Right ventricle myocardium inferior (tissue), 1 donor: ENCODE measurements around the gene MRPL30. TPM values are rescaled to one million over a fixed set of nuclear protein-coding genes. Genes with fewer than 3 reads are reported as not detected.

Source experiments
- total RNA-seq: library from RNA; stranded (reverse); fragmentation: NEBNext Ultra II Directional; extraction: Animal tissue kit (Norgen Biotek cat#: 25700); gene quantifications from one replicate; pipeline ENCODE4 v1.2.1, GENCODE V29; 2021
- donor health status: DM: no; HTN: yes; CAD: no; lungs with severe emphysema.

Gene MRPL30
- total RNA-seq, 1 donor from 2014 or later = 39.3 TPM

Other genes starting within 250 kb of the MRPL30 start
- 3.9 TPM for gene CRACDL, start 245.0 kb upstream of the MRPL30 start, total RNA-seq
- gene C2orf15, start 39.5 kb upstream of the MRPL30 start, total RNA-seq = not detected
- gene TSGA10, start 26.2 kb upstream of the MRPL30 start, total RNA-seq = 3.3 TPM
- 7.4 TPM for gene LIPT1, start 26.2 kb upstream of the MRPL30 start, total RNA-seq
- gene MITD1, start 126 bp upstream of the MRPL30 start, total RNA-seq = 17.3 TPM
- not detected for gene LYG2, start 74.5 kb downstream of the MRPL30 start, total RNA-seq
- 0.57 TPM for gene LYG1, start 120.0 kb downstream of the MRPL30 start, total RNA-seq
- 19.8 TPM for gene TXNDC9, start 155.1 kb downstream of the MRPL30 start, total RNA-seq
- gene EIF5B, start 156.2 kb downstream of the MRPL30 start, total RNA-seq = 90.8 TPM